ENCODE data around the gene PBX1.
"Not testable (repeated sequence)": the region's sequence is repeated elsewhere in the genome, so short reads cannot be mapped to it uniquely, and the experiment has no call there.

PBX1 gene

GRCh38 chr1:164590592-164590991, 31.6 kb downstream of the PBX1 start:
- DNase-seq (ENCODE audit: low spot score) = no peak

GRCh38 chr1:164591858-164592257, 32.9 kb downstream of the PBX1 start:
- no peak for DNase-seq (ENCODE audit: low spot score)

DNA sequence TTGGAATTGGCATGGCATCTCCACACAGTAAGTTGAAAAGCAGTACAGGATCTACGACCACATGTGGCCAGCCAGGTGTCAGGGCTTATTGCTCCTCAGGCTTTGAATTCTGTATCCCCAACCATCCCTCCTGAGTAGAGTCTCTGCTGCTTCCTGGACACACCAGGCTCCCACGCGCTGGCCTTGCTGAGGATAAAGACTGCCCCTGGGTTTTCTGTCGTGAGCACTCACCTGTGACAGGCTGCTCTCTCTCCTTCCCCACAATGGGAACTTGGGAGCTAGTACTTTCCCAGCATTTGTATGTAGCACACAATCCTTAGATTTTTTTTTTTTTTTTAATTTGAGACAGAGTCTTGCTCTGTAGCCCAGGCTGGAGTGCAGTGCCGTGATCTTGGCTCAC, 33.6 kb downstream of the PBX1 start:
- DNase-seq (ENCODE audit: low spot score) = no peak

- DNase-seq (ENCODE audit: low spot score) = no peak
These were observed 36.2 kb downstream of the PBX1 start for GRCh38 chr1:164595212-164595611.

DNA sequence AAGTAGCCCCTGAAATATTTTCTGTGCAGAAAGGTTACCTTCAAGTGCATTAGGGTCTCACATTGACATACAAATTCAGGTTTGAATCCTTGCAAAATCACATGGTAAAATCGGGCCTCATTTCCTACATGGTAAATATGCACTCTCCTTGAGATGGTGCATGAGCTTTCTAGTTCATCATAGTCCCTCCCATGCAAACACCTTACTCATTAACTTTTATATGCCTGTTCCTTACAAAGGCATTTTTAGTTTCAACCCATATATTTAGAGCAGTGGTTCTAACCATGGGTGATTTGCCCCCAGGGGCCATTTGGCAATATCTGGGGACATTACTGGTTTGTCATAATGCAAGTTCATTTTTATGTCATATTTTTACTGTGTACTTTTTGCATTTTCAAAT, 37.2 kb downstream of the PBX1 start:
- DNase-seq (ENCODE audit: low spot score) = no peak

DNA sequence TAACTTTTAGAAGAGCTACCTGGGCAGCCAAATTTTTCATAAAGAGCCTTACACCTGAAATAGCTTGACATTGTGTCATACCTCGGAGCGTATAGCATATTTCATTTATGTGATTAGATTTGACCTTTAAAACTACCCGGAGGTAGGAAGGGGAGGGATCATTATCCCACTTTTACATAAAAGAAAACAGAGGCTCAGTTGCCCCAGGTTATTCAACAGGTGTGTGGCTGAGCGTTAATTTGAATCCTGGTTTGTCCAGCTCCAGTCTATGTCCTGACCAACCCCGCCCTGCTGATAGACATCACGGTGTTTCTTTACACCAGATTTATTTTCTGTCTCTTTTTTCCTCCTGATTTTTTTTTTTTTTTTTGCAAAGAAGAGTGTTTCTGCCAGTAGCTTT, 39.7 kb downstream of the PBX1 start:
- no peak for DNase-seq (ENCODE audit: low spot score)

- no peak for DNase-seq (ENCODE audit: low spot score)
These were observed 40.3 kb downstream of the PBX1 start for GRCh38 chr1:164599272-164599671.

- no peak for DNase-seq (ENCODE audit: low spot score)
These were observed 42.6 kb downstream of the PBX1 start for GRCh38 chr1:164601399-164602100.

DNA sequence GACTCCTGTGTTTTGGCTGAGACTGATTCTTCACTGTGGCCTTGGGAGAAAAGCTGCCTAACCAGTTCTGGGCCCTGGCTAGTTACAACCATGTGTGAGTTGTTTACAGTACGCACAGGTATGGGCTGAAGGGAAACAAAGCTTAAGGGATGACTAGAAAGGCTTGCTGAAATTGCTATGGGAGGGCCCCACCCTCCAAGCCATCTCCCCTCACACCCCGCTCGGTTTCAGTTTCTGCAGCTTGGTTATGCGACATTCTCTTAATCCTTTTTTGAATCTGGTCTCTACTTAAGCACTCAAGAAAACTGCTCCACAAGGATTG, 43.1 kb downstream of the PBX1 start:
- no peak for DNase-seq (ENCODE audit: low spot score)

DNA sequence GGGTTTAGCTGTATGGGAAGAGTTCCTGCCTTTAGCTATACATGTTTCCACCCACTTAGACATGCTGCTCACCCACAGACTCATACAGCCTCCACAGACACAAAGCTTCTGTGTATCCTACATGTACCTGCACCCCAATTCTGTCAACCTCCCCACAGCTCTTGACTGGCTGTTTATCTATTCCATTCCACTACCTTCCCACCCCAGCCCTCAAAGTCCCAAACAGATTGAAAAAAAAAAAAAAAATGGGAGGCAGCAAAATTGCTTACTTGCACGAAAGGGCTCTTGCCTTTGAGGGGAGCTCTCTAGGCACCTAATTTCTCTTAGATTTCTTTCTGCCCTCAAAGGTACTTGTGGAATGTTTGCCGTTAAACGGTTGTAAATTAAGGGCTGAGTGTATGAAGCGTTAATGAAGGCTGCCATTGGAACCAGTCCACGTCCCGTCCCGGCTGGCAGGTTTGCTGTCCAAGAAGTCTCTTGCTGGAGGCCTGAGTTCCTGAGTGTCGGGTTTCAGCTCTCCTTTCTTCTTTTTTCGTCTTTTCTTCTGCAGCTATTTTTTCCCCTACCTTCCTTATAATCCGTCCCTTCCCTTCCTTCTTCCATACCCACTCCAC, 43.6 kb downstream of the PBX1 start:
- DNase-seq (ENCODE audit: low spot score) = peak; percentile 58

DNA sequence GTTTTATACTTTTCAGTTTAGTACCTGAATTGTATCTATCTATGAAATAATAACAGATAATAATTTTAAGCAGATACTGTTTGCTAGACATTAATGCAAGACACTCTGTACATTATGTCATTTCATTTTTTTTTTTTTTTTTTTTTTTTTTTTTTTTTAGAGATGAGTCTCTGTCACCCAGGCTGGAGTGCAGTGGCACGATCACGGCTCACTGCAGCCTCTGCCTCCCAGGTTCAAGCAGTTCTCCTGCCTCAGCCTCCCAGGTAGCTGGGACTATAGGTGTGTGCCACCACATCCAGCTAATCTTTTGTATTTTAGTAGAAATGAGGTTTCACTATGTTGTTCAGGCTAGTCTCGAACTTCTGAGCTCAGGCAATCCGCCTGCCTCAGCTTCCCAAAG, 44.8 kb downstream of the PBX1 start:
- DNase-seq (ENCODE audit: low spot score) = not testable (repeated sequence)

DNA sequence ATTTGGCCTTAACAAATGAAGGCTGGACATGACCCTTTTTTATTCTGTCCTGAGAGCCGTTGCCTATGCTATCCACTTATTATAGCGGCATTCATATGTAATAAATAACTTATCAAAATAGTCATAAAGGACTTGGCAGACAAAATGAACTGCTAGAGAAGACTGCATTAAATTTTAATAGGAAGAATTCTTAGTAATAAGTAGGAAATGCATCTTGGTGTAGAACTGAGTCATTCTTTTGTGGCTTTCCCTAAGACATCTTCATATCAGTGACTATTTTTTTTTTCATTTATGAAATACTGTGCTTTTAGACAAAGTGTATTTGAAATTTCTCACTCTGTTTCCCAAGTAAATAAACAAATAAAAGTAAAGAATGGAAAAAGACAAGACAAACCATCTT, 45.6 kb downstream of the PBX1 start:
- DNase-seq (ENCODE audit: low spot score) = no peak

GRCh38 chr1:164605254-164606091, 46.5 kb downstream of the PBX1 start:
- DNase-seq (ENCODE audit: low spot score) = no peak

- no peak for DNase-seq (ENCODE audit: low spot score)
These were observed 48.4 kb downstream of the PBX1 start for GRCh38 chr1:164607351-164607750.

- DNase-seq (ENCODE audit: low spot score) = peak; percentile 29
These were observed 49.7 kb downstream of the PBX1 start for GRCh38 chr1:164608651-164609057.

DNA sequence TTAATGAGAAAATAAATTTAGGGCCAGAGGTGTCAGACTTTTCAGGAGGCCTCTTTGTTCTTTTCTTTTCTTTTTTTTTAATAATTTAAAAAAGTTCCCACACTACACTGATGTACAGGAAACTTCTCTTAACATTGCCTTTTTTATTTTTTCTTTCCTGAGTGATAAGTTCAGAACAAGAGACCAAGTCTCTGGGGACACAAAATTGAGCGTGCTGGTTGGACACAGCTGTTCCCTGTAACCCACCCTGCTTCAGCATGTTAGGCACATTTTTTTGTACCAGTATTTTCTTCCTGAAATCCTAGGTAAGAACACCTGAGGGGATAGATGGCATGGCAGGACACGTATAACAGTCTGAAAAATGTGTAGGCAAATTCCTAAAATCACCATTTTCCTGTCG, 50.1 kb downstream of the PBX1 start:
- no peak for DNase-seq (ENCODE audit: low spot score)

DNA sequence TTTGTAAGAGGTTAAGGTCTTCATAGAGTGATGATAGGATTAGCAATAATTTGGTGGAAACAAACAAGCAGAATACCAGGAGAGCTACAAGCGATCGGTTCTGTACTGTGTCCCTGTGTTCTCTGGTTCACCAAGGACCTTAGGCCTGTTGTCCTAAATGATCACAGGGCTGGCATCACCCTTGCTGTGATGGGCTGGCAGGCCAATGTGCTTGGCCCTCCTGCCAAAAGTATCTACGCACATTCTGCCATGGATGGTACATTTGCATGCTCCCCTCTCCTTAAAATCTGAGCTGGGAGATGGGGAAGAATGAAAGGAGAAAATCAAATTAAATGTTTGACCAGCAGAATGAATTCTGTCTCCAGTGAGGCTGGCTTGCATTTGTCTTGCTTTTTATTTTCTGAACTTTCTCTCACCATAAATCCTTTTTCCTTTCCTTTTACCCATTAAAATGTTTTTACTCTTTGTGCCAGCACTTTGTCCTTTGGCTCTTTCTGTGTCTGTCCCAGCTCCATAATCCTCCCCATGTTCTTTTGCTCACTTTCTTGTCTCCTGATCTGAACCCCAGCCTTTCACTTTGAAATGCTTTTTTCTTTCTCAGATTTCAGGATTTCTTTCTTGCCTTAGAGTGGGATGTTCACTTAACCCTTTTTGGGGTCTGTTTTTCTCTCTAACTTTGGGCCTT, 51.7 kb downstream of the PBX1 start:
- no peak for DNase-seq (ENCODE audit: low spot score)

DNA sequence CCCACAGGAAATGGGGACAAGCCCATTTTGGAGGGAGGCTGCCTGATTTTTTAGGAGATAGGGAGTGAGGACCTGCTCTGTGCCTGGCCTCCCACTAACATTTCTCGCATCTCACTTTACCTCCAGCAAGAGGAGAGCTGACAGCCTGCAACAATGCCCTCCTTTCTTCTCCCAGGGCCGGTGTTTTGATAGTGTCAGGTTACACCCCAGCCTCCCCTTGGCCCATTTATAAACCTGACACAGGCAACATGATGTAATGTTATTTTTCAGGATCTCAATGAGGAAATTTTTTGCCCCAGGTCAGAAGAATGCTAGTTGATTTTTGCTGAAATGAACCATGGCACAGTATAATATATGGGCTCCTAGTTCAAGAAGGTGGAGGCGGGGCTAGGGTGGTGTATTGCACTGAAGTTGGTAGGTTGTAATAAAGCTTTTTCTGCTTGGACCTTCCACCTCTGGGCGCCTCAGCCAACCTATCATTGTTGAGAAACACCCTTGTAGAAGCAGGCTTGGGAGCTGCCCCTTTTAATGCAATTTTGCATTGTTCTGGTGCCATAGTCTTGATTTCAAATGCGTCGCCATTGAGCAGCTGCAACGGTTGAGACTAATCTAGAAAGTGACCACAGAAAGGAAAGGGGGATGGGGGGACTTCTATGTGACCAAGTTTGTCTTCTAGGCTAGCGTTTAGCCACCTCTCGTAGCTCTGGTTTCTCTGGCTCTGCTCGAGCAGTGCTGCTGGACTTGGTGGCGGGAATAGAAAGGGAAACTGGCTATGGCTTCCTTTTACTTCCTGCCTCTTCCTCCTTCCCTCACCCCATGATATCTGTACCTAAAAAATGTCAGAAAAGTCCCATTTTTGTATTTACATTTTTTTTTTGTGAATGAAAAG, 53.0 kb downstream of the PBX1 start:
- peak; percentile 30 for DNase-seq (ENCODE audit: low spot score)

DNA sequence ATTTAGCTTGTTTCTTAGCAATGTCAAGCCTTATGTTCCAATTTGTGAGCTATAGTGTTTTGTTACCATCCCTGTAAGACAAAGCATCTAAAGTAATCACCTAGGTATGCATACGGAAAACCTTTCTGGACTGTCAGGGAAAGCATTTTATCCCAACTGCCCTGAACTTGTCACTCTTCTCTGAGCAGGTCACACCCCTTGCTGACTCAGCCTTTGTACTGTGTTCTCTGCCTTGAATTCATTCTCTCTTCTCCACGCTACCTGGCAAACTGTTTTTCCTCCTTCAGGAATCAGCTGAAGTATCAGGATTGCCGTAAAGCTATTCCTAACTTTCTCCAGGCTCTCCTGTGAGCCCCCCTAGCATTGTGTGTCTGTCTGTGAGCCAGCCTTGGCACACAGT, 54.2 kb downstream of the PBX1 start:
- no peak for DNase-seq (ENCODE audit: low spot score)

DNA sequence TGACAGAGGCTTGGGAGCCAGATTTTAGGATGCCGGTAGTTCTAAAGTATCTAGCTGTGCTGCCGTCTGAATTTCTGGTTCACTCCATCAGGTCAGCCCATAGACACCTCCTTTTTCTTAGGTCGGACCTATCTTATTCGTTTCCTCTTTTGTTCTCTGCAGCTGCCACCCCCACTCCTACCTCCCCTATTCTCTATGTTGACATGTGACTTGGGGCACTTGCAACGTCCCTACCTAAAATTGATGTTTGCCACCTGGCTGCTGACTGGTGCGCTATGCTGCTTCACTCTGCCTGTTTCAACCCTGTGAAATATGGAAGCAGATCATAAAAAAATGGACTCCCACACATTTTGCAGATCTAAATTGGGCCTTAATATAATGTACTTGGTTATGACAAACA, 55.3 kb downstream of the PBX1 start:
- DNase-seq (ENCODE audit: low spot score) = no peak

- DNase-seq (ENCODE audit: low spot score) = peak; percentile 32
These were observed 58.6 kb downstream of the PBX1 start for GRCh38 chr1:164617377-164618201.

Data from AG08396 (cell line).